Peyer's patch (tissue), 4 donors: ENCODE measurements around the gene PLXNC1.

Experiments
- CTCF ChIP-seq, 6 experiments: fragments of 450-650 bp in 4 of 6; fragments of 200-600 bp in 2 of 6; sonication (generic) in 1 of 6; IDR thresholded peaks; one replicate each; pipeline ENCODE4 v1.5.1; 2017 to 2019; ENCODE audit warnings: antibody characterized with exemption in 6 of 6, mild to moderate bottlenecking in 3 of 6, moderate library complexity in 1 of 6
- POLR2A ChIP-seq, 2 donors: fragments of 450-650 bp; IDR thresholded peaks; one replicate each; pipeline ENCODE4 v1.5.1; 2017; ENCODE audit warnings: antibody characterized with exemption in 2 of 2, mild to moderate bottlenecking in 2 of 2, moderate library complexity in 2 of 2

GRCh38 chr12:94326234-94326633 is 177.9 kb downstream of the PLXNC1 start:
- TF ChIP-seq CTCF (IDR thresholded peaks at IDR 0.05) (no peak), POLR2A (IDR thresholded peaks at IDR 0.05) (no peak)
